HG03565 (cell line): ENCODE results near the gene ABAT.
"Not testable (repeated sequence)": the region's sequence is repeated elsewhere in the genome, so short reads cannot be mapped to it uniquely, and the experiment has no call there.

Experiments used
- ATAC-seq: cut with Tn5 transposase; IDR thresholded peaks from one replicate; pipeline ENCODE4 v1.9.1; 2021; ENCODE audit warnings: mild to moderate bottlenecking, moderate library complexity; ENCODE audit not compliant: unreplicated experiment

ABAT gene

GRCh38 chr16:8648877-8649276, 25.5 kb upstream of the ABAT start:
- no peak for ATAC-seq

GRCh38 chr16:8649829-8650554, 24.4 kb upstream of the ABAT start:
- no peak for ATAC-seq

GRCh38 chr16:8651958-8652357, 22.5 kb upstream of the ABAT start:
- ATAC-seq, result not testable (repeated sequence)

- ATAC-seq, result peak; percentile 59
Measured at GRCh38 chr16:8655184-8655717, 19.2 kb upstream of the ABAT start.

GRCh38 chr16:8656376-8656775, 18.0 kb upstream of the ABAT start:
- ATAC-seq, result no peak

- no peak for ATAC-seq
Measured at GRCh38 chr16:8660841-8661301, 13.5 kb upstream of the ABAT start.

- ATAC-seq, result no peak
Measured at GRCh38 chr16:8661703-8662102, 12.7 kb upstream of the ABAT start.

GRCh38 chr16:8663192-8664089, 11.0 kb upstream of the ABAT start:
- ATAC-seq, result no peak

- no peak for ATAC-seq
Measured at GRCh38 chr16:8665529-8665928, 8.9 kb upstream of the ABAT start.

- ATAC-seq, result no peak
Measured at GRCh38 chr16:8667492-8667891, 6.9 kb upstream of the ABAT start.

- ATAC-seq, result no peak
Measured at GRCh38 chr16:8668113-8668512, 6.3 kb upstream of the ABAT start.

- ATAC-seq, result no peak
Measured at GRCh38 chr16:8669481-8669880, 4.9 kb upstream of the ABAT start.

GRCh38 chr16:8670014-8670560, 4.3 kb upstream of the ABAT start:
- no peak for ATAC-seq

- peak; percentile 18 for ATAC-seq
Measured at GRCh38 chr16:8673611-8674412, 605 bp upstream of the ABAT start.

- no peak for ATAC-seq
Measured at GRCh38 chr16:8675183-8676159, 1.1 kb downstream of the ABAT start.

- ATAC-seq, result no peak
Measured at GRCh38 chr16:8676160-8676547, 1.7 kb downstream of the ABAT start.

- no peak for ATAC-seq
Measured at GRCh38 chr16:8676737-8677375, 2.4 kb downstream of the ABAT start.

- no peak for ATAC-seq
Measured at GRCh38 chr16:8677481-8677880, 3.1 kb downstream of the ABAT start.
